Measurements from ENCODE around the gene PDZD7.

PDZD7 gene

DNA sequence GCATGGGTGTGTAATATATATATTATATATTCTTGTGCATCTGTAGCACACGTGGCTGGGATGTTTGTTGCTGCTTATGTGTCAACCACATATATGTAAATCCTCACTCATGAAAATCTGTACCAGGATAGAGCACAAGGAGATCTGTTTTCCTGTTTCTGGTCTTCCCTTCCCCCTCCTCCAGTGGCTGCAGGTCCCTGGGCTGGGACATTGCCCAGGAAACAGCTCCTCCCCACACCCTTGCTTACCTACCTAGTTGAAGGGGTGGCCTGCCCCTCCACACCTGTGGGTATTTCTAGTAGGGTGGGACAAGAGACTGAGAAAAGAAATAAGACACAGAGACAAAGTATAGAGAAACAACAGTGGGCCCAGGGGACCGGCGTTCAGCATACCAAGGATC lies 2.3 kb upstream of the PDZD7 start:
- H3K9ac ChIP-seq, result peak overlapping the region; percentile 73 to 94 (median 83)
- peak overlapping the region in 10 of 11 experiments; percentile 75 to 93 (median 88); a peak in 21 of 22 replicates for H3K27ac ChIP-seq
- peaks cover 34 to 40% (median 38%) of the 10 kb centered on the region in 11 experiments for H3K36me3 ChIP-seq
- H3K4me2 ChIP-seq, result peak overlapping the region; percentile 95 to 99 (median 98)
- no peaks in the 10 kb centered on the region for H3K27me3 ChIP-seq
- H3K4me3 ChIP-seq, result peak overlapping the region; percentile 66 to 90 (median 72); a peak in 19 of 20 replicates
- H3K4me1 ChIP-seq, result peaks cover 51 to 64% (median 52%) of the 10 kb centered on the region in 10 experiments
- TF ChIP-seq Cebpa-rat (IDR thresholded peaks at IDR 0.05), result no peak
- no peaks in the 10 kb centered on the region for H3K9me3 ChIP-seq (replicated peaks in 1 of 11)
- H4K20me1 ChIP-seq, result peaks cover 5 to 59% (median 22%) of the 10 kb centered on the region in 11 experiments; a peak in 16 of 22 replicates

DNA sequence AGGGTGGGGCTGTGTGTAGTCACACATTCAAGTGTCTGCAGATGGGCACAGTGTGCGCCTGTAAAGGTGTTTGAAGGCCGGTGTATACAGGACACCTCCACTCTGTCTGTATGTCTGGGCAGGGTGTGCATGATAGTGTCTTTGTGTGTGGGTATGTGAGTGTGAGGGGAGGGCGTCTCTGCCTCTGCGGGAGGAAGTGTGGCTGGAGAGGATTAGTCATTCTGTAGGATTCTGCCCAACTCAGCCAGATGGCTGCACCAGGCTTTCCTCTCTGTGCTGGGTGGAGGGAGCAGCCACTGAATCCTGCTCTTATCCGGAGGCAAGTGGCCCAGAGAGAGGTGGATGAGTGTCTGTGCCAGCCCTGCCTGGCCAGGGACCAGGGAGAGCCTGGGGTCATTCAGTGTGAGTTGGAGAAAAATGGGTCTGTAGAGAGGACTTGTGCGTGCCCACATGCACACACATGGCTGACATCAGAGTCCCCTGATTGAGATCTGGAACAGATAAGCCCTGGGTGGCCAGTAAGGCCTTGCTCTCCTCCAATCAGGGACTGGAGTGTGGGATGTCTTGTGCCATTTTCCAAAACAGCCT lies 1.8 kb upstream of the PDZD7 start:
- H3K4me3 ChIP-seq, result peak overlapping the region; percentile 66 to 90 (median 72)
- no peak for TF ChIP-seq Cebpa-rat (IDR thresholded peaks at IDR 0.05)

DNA sequence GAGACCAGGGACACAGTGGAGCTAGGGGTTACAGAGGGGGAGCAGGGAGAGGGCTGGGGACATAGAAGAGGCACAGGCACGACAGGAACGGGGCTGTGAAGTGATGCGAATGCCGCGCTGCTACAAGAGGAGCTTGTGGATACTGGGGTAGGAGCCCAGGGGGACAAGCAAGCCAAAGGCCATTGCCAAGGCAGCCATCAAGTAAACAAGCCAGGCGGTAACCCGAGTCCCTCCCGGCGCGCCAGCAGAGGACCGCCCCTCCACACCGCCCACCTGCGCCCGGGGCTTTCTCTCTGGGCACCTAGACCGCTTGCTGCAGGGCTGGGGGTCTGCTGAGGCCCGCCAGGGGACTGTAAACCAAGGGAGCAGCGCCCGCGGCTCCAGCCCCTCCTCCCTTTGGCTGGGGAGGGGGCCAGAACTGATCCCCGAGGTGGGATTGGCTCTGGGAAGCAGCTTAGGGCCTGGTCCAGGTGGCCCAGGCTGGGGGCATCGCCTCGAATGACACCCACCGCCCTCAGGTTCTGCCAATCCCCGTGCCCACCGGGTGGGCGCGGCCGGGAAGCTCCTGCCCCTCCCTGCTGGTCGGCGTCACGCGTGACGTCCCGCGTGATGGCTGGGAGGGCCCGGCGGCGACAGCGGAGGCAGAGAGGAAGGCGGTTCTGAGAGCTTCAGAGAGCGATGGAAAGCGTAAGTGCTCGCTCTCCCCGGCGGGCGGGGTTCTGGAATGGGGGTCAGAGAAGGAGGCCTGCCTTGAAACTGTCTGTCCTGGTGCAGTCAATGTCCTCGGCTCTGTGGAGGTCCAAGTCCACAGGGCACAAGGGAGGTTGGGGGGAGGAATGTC lies 1.1 kb upstream of the PDZD7 start:
- Histone ChIP-seq H3K4me1 (peaks cover 62 to 76% (median 64%) of the 10 kb centered on the region in 10 experiments), H3K36me3 (peaks cover 21 to 27% (median 25%) of the 10 kb centered on the region in 11 experiments; a peak in 20 of 22 replicates), H3K9ac (peak overlapping the region; percentile 73 to 94 (median 83)), H3K27ac (peak overlapping the region; percentile 75 to 93 (median 88)), H4K20me1 (peaks cover 5 to 47% (median 21%) of the 10 kb centered on the region in 11 experiments; a peak in 16 of 22 replicates), H3K4me2 (peak overlapping the region; percentile 95 to 99 (median 98)), H3K27me3 (no peaks in the 10 kb centered on the region), H3K9me3 (replicated peaks in 1 of 11) (no peaks in the 10 kb centered on the region), H3K4me3 (peak overlapping the region; percentile 66 to 90 (median 72))
- TF ChIP-seq Cebpa-rat (IDR thresholded peaks at IDR 0.05), result no peak

More for the DNA sequence above, 1.8 kb upstream of the PDZD7 start:
- no peaks in the 10 kb centered on the region for H3K27me3 ChIP-seq
- H3K4me2 ChIP-seq, result peak overlapping the region; percentile 95 to 99 (median 98)
- H3K36me3 ChIP-seq, result peaks cover 28 to 34% (median 32%) of the 10 kb centered on the region in 11 experiments
- peak overlapping the region; percentile 75 to 93 (median 88) for H3K27ac ChIP-seq
- H3K9ac ChIP-seq, result peak overlapping the region; percentile 73 to 94 (median 83)
- H3K9me3 ChIP-seq (replicated peaks in 1 of 11), result no peaks in the 10 kb centered on the region
- peaks cover 56 to 69% (median 57%) of the 10 kb centered on the region in 10 experiments for H3K4me1 ChIP-seq
- H4K20me1 ChIP-seq, result peaks cover 5 to 54% (median 21%) of the 10 kb centered on the region in 11 experiments; a peak in 16 of 22 replicates

DNA sequence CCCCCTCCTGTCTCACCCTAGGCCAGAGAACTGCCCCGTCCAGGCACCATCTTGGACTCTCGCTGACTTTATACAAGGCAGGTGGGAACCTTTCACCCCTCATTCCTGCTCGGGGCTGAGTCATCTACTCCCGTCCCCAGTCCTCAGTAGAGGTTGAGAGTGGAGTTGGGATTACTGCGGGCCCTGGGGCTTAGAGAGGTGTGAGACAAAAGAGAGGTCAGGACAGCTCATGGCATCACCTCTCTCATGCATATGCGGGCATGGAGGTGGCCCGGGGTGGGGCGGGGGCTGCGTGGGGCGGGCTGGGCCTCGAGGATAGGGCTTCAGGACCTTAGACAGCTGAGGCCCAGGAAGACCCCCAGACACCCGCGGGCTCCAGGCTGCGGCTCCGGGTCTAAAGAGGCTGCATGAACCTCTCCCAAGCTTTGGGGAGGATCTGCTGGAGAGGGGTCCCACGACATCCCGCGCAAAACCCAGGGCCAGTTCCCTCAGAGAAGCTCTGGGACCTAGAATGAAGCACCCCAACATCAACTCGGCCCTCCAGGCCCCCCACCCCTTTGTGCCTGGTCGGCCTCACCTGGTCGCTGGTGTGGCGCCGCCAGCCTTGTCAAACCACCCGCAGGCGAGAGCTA lies 317 bp downstream of the PDZD7 start:
- Histone ChIP-seq H3K9ac (peak overlapping the region; percentile 73 to 94 (median 83); a peak in 20 of 22 replicates), H3K27ac (peak overlapping the region in 4 of 11 experiments; percentile 87 to 92 (median 88); a peak in 6 of 22 replicates), H3K4me3 (peak overlapping the region; percentile 66 to 90 (median 72))

DNA sequence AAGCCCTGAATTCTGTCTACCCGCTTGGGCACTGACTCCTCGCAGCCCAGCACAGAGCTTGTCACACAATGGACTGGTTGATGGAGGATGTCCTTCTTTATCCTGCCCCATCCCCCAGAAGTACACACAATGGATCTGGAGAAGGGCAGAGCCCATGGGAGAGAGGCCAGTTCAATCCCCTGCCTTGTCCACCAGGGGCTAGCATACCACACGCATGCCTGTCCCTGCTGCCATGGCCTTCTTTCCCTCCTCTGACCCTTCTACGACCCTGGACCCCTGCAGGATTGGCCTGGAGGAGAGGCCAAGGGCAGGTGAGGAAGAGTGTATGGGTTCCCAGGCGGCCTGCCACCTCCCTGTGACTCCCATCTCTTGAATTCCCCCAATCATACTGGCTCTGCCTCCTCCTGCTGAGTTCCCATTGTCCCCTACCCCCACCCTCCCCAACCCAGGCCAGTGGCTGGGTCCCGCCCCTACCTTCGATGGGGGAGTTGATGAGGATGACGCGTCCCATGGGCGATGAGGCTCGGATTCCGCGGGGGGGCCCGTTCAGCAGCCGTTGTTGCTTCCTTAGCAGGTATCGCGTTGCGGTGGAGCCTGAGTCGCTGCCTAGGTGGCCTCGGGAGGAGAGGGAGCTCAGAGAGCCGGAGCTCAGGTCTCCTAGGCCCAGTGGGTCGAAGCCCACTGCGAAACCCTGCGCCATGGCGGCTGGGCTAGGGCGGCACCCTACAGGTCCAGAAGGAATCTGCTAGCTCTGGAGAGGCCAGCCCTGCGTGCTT lies 1.2 kb downstream of the PDZD7 start:
- no peak for TF ChIP-seq Cebpa-rat (IDR thresholded peaks at IDR 0.05)
- Histone ChIP-seq H3K27ac (peak overlapping the region in 8 of 11 experiments; percentile 63 to 77 (median 68); a peak in 15 of 22 replicates), H3K4me3 (no peak overlapping the region), H3K4me1 (peaks cover 62 to 77% (median 71%) of the 10 kb centered on the region in 10 experiments), H3K9ac (peak overlapping the region in 8 of 11 experiments; percentile 26 to 83 (median 58); a peak in 9 of 22 replicates), H3K27me3 (no peaks in the 10 kb centered on the region), H3K4me2 (peak overlapping the region; percentile 95 to 99 (median 98)), H3K36me3 (peaks cover 0 to 4% (median 2%) of the 10 kb centered on the region in 11 experiments; a peak in 14 of 22 replicates), H3K9me3 (replicated peaks in 1 of 11) (no peaks in the 10 kb centered on the region), H4K20me1 (peaks cover 3 to 24% (median 10%) of the 10 kb centered on the region in 11 experiments; a peak in 11 of 22 replicates)

More for the DNA sequence above, 317 bp downstream of the PDZD7 start:
- Histone ChIP-seq H3K9me3 (replicated peaks in 1 of 11) (no peaks in the 10 kb centered on the region), H3K4me1 (peaks cover 69 to 84% (median 72%) of the 10 kb centered on the region in 10 experiments), H3K4me2 (peak overlapping the region; percentile 95 to 99 (median 98)), H3K36me3 (peaks cover 8 to 13% (median 11%) of the 10 kb centered on the region in 11 experiments; a peak in 19 of 22 replicates), H4K20me1 (peaks cover 5 to 33% (median 14%) of the 10 kb centered on the region in 11 experiments; a peak in 15 of 22 replicates), H3K27me3 (no peaks in the 10 kb centered on the region)
- no peak for TF ChIP-seq Cebpa-rat (IDR thresholded peaks at IDR 0.05)

DNA sequence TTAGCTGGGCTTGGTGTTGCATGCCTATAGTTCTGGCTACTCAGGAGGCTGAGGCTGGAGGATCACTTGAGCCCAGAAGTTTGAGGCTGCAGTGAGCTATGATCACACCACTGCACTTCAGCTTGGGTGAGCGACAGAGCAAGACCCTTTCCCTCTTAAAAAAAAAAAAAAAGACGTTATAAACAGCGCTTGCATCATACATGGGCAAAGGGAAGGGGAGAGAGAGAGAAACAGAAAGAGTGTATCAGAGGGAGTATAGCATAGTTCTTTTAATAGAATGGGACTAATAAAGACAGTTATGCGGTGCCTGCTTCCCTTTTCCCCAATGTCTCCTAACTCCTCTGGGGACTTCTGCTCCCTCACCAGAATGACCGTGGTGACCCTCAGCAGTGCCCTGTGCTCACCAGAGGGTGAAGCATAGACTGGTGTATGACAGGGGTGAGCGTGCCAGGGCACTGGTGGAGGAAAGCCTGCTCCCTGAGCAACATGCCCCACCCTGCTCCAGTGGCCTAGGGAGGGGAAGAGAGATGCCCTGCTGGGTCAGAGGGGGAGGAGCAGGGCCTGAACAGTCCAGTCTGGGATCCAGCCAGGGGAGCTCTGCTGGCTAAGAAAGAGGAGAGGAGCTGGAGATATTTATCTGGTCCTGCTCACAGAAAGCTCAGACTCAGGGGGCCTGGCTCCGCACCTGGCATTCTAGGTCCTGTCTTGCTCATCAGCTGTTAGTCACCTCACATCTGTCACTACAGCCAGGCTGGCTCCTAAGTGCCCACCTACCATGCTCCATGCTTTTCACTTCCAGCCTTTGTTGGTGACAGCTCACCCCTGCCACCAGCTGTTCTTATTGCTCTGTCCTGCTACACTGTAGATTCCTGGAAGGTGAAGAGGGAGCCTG lies 2.2 kb downstream of the PDZD7 start:
- peak overlapping the region; percentile 75 to 99 (median 98) for H3K4me2 ChIP-seq
- peaks cover 0 to 14% (median 7%) of the 10 kb centered on the region in 11 experiments; a peak in 11 of 22 replicates for H4K20me1 ChIP-seq
- H3K27ac ChIP-seq, result peak overlapping the region in 10 of 11 experiments; percentile 18 to 77 (median 67); a peak in 17 of 22 replicates
- H3K9ac ChIP-seq, result peak overlapping the region in 10 of 11 experiments; percentile 9 to 70 (median 52); a peak in 17 of 22 replicates
- H3K4me3 ChIP-seq, result peak overlapping the region in 1 of 10 experiments; percentile 33; a peak in 1 of 20 replicates
- peaks cover 51 to 72% (median 69%) of the 10 kb centered on the region in 10 experiments for H3K4me1 ChIP-seq
- peak in 7 of 11 experiments; percentile 29 to 64 (median 48); a peak in 8 of 22 replicates for TF ChIP-seq Cebpa-rat (IDR thresholded peaks at IDR 0.05)
- H3K36me3 ChIP-seq, result no peaks in the 10 kb centered on the region
- H3K27me3 ChIP-seq, result no peaks in the 10 kb centered on the region
- no peaks in the 10 kb centered on the region for H3K9me3 ChIP-seq (replicated peaks in 1 of 11)

All from BLaER1 treated with 17β-estradiol and CSF1 and Interleukin-3, amounts not matched to agents 10 nM and 100 nM (cell line).